HepG2 (cell line): ENCODE measurements around the gene CAPZB. TPM values are rescaled to one million over a fixed set of nuclear protein-coding genes. Genes with fewer than 3 reads are reported as not detected.

ENCODE experiments used
- ATAC-seq: fragments of 200-7000 bp; cut with Tn5 transposase; 3 replicates; pipeline ENCODE4 v1.9.1; 2020; ENCODE audit warnings: mild to moderate bottlenecking, moderate library complexity
- BruUV-seq: library from RNA; stranded (reverse); fragments of 400-500 nt; replicated peaks from 2 replicates; lab custom pipeline; 2021; lab: Mats Ljungman, UMichigan
- CTCF ChIA-PET: fragments of 300-600 bp; formaldehyde crosslinking; extraction: SDS; loops from one replicate; lab custom pipeline; 2021; ENCODE audit warnings: low total read pairs, inconsistent platforms, low intra/inter-chr PET ratio; lab: Yijun Ruan, JAX
- POLR2A ChIA-PET: fragments of 350-600 bp; sonication (Branson Sonifier 250); formaldehyde crosslinking; loops from one replicate; lab custom pipeline; 2020; ENCODE audit warnings: antibody characterized with exemption, inconsistent platforms; lab: Yijun Ruan, JAX
- DNase-seq: peaks from one replicate; pipeline ENCODE4 v3.0.0-alpha.2; 2015; ENCODE audit warnings: low spot score
- FAIRE-seq: peaks from 3 replicates; lab custom pipeline; 2011; peaks lifted over from hg19 to GRCh38; lab: Jason Lieb, UNC
- H2AFZ ChIP-seq: one replicate; pipeline ENCODE4 v1.6.1; 2011; ENCODE audit warnings: low read length, inconsistent platforms
- H3K27ac ChIP-seq: fragments of 300-600 bp; 3 replicates; pipeline ENCODE4 v1.8.0; 2011; ENCODE audit warnings: mixed run types, mild to moderate bottlenecking, mixed read lengths, low read length, inconsistent platforms; ENCODE audit not compliant: insufficient read depth; ENCODE audit errors: extremely low read length
- H3K27me3 ChIP-seq, 2 experiments: fragments of 200-600 bp in 1 of 2; 2 replicates in 1 of 2; 3 replicates in 1 of 2; pipeline versions ENCODE4 v1.6.0 to v1.8.0; 2011; ENCODE audit warnings: low read length in 2 of 2, mild to moderate bottlenecking in 2 of 2, moderate library complexity in 2 of 2, inconsistent platforms in 1 of 2; ENCODE audit not compliant: insufficient read depth in 2 of 2, control insufficient read depth in 1 of 2
- H3K36me3 ChIP-seq, 2 experiments: fragments of 200-600 bp in 1 of 2; replicated peaks in 1 of 2; 2 replicates in 1 of 2; 3 replicates in 1 of 2; pipeline versions ENCODE4 v1.5.1 to v1.8.0; 2011; ENCODE audit warnings: low read length in 2 of 2, inconsistent platforms in 1 of 2; ENCODE audit not compliant: insufficient read depth in 2 of 2, control insufficient read depth in 1 of 2
- H3K4me1 ChIP-seq: 2 replicates; pipeline ENCODE4 v1.5.1; 2012; ENCODE audit warnings: low read length, inconsistent platforms; ENCODE audit not compliant: insufficient read depth
- H3K4me2 ChIP-seq: 2 replicates; pipeline ENCODE4 v1.6.0; 2011; ENCODE audit warnings: low read depth, low read length, inconsistent platforms
- H3K4me3 ChIP-seq, 3 experiments: fragments of 200-600 bp in 1 of 3; sonication (generic), shearing (Covaris generic) in 1 of 3; replicated peaks in 1 of 3; 2 replicates each; pipeline ENCODE4 v1.5.1; 2011 to 2016; ENCODE audit warnings: low read length in 3 of 3, inconsistent platforms in 2 of 3, low read depth in 2 of 3, mild to moderate bottlenecking in 2 of 3, control low read depth in 1 of 3, mixed read lengths in 1 of 3; ENCODE audit not compliant: insufficient read depth in 1 of 3
- H3K79me2 ChIP-seq: one replicate; pipeline ENCODE4 v1.6.1; 2011; ENCODE audit warnings: low read length, inconsistent platforms; ENCODE audit not compliant: insufficient read depth
- H3K9ac ChIP-seq: 2 replicates; pipeline ENCODE4 v1.6.0; 2011; ENCODE audit warnings: mild to moderate bottlenecking, low read depth, low read length, inconsistent platforms; ENCODE audit not compliant: insufficient read depth
- H3K9me3 ChIP-seq: 2 replicates; pipeline ENCODE4 v1.5.1; 2012; ENCODE audit warnings: mild to moderate bottlenecking, low read length
- H4K20me1 ChIP-seq: 2 replicates; pipeline ENCODE4 v1.6.0; 2011; ENCODE audit warnings: inconsistent platforms, mild to moderate bottlenecking, low read length, moderate library complexity; ENCODE audit not compliant: insufficient read depth
- ARID5B ChIP-seq: IDR thresholded peaks from 2 replicates; pipeline ENCODE4 v1.4.0; 2020; ENCODE audit warnings: mild to moderate bottlenecking, missing genetic modification reagents
- BCL6 ChIP-seq: IDR thresholded peaks from 2 replicates; pipeline ENCODE4 v1.6.1; 2016; ENCODE audit warnings: missing genetic modification reagents, missing compliant biosample characterization
- FOSL2 ChIP-seq: sonication (generic); formaldehyde crosslinking; IDR thresholded peaks from 2 replicates; pipeline ENCODE4 v1.4.0; 2020; ENCODE audit warnings: missing genetic modification reagents
- FOXA1 ChIP-seq, 2 experiments: fragments of 450-650 bp in 1 of 2; sonication (generic) in 1 of 2; formaldehyde crosslinking in 1 of 2; IDR thresholded peaks; 2 replicates each; pipeline versions ENCODE4 v1.4.0 to v1.6.1; 2016 to 2020; ENCODE audit warnings: missing genetic modification reagents in 1 of 2
- GLI4 ChIP-seq: sonication (generic); formaldehyde crosslinking; IDR thresholded peaks from 2 replicates; pipeline ENCODE4 v1.5.1; 2020; ENCODE audit warnings: missing genetic modification reagents, mild to moderate bottlenecking, moderate library complexity, borderline replicate concordance
- HCFC1 ChIP-seq: fragments of 150-350 bp; IDR thresholded peaks from 2 replicates; pipeline ENCODE4 v1.6.1; 2014; ENCODE audit warnings: low read depth, low read length
- MATR3 ChIP-seq: sonication (generic); formaldehyde crosslinking; IDR thresholded peaks from 2 replicates; pipeline ENCODE4 v1.4.0; 2020; ENCODE audit warnings: missing genetic modification reagents
- MAX ChIP-seq: IDR thresholded peaks from 2 replicates; pipeline ENCODE4 v1.6.1; 2012; ENCODE audit warnings: inconsistent platforms
- MIXL1 ChIP-seq: IDR thresholded peaks from 2 replicates; pipeline ENCODE4 v1.6.1; 2016
- MXD1 ChIP-seq: sonication (generic); formaldehyde crosslinking; IDR thresholded peaks from 2 replicates; pipeline ENCODE4 v1.4.0; 2020; ENCODE audit warnings: mild to moderate bottlenecking, missing genetic modification reagents
- NCOA2 ChIP-seq: sonication (generic); formaldehyde crosslinking; IDR thresholded peaks from 2 replicates; pipeline ENCODE4 v1.8.0; 2022; ENCODE audit warnings: inconsistent platforms
- PRMT3 ChIP-seq: sonication (generic); formaldehyde crosslinking; IDR thresholded peaks from 2 replicates; pipeline ENCODE4 v1.8.1; 2022; ENCODE audit warnings: low read depth, mild to moderate bottlenecking, moderate library complexity, missing genetic modification reagents, borderline replicate concordance
- SOX5 ChIP-seq: IDR thresholded peaks from 2 replicates; pipeline ENCODE4 v1.6.1; 2016; ENCODE audit warnings: borderline replicate concordance
- TFE3 ChIP-seq: IDR thresholded peaks from 2 replicates; pipeline ENCODE4 v1.6.1; 2016
- TP53 ChIP-seq: sonication (generic); formaldehyde crosslinking; conservative IDR thresholded peaks from 2 replicates; pipeline ENCODE4 v1.4.0; 2020; ENCODE audit warnings: missing genetic modification reagents
- TRIM24 ChIP-seq: sonication (generic); formaldehyde crosslinking; IDR thresholded peaks from 2 replicates; pipeline ENCODE4 v1.8.0; 2022; ENCODE audit warnings: mild to moderate bottlenecking, missing genetic modification reagents
- U2AF2 ChIP-seq: fragments of 200-400 bp; formaldehyde crosslinking; IDR thresholded peaks from 2 replicates; pipeline ENCODE4 v1.6.1; 2017; ENCODE audit warnings: low read depth, mild to moderate bottlenecking, low read length
- ZFP36L2 ChIP-seq: sonication (generic); formaldehyde crosslinking; IDR thresholded peaks from 2 replicates; pipeline ENCODE4 v1.4.0; 2020; ENCODE audit warnings: missing genetic modification reagents
- ZFY ChIP-seq: sonication (generic); formaldehyde crosslinking; IDR thresholded peaks from 2 replicates; pipeline ENCODE4 v1.4.0; 2020; ENCODE audit warnings: missing genetic modification reagents
- WGBS: methylation state at CpG from one replicate; pipeline ENCODE4 v1.1.6; 2017; ENCODE audit warnings: low lambda C conversion rate; 5-methylcytosine and 5-hydroxymethylcytosine counted together
- in situ Hi-C: cut with HindIII; loops from 2 replicates; pipeline ENCODE4 v1.10.0; 2017; ENCODE audit warnings: low pct_unique_long_range_greater_than_20kb; ENCODE audit not compliant: extremely low pct_ligation_motif_present
- intact Hi-C: fragments of 100-400 bp; cut with micrococcal nuclease; formaldehyde crosslinking; loops from one replicate; pipeline ENCODE4 v1.10.0; 2022; ENCODE audit not compliant: unreplicated experiment
- polyA plus RNA-seq, 8 experiments: library from polyadenylated mRNA; depleted of rRNA in 3 of 8; stranded (reverse) in 7 of 8; unstranded in 1 of 8; fragments of >200 nt; fragmentation: Illumina TruSeq in 4 of 8; extraction: Trizol in 4 of 8; gene quantifications; 2 replicates each; pipeline versions ENCODE4 v1.2.1 to v1.2.3, GENCODE V29; 2011 to 2016; ENCODE audit warnings: low read depth in 4 of 8, missing spikeins in 1 of 8, mixed read lengths in 1 of 8; ENCODE audit not compliant: insufficient read depth in 1 of 8
- total RNA-seq, 5 experiments: library from RNA; depleted of rRNA; stranded (reverse); fragments of >200 nt; fragmentation: Illumina TruSeq; extraction: Trizol; gene quantifications; 2 replicates each; pipeline ENCODE4 v1.2.3, GENCODE V29; 2016; ENCODE audit warnings: low read depth in 1 of 5

The CAPZB gene
- total and polyA plus RNA-seq, 2 of the 13 experiments (the other 11 are each of a cell fraction or from before 2014, with no cell fraction given), result 58.9 to 76.9 TPM

GRCh38 chr1:19427087-19427781, 58.1 kb downstream of the CAPZB start:
- POLR2A ChIA-PET, result no interaction called here
- Histone ChIP-seq H2AFZ (no peak overlapping the region), H3K9me3 (no peaks in the 10 kb centered on the region), H3K27ac (peak overlapping the region; percentile 63), H3K4me1 (peaks cover 87% of the 10 kb centered on the region), H3K79me2 (peaks cover 89% of the 10 kb centered on the region), H3K36me3 (no peaks in the 10 kb centered on the region), H3K9ac (peak overlapping the region; percentile 34), H3K27me3 (no peaks in the 10 kb centered on the region), H3K4me3 (no peak overlapping the region), H3K4me2 (peak overlapping the region; percentile 39), H4K20me1 (peaks cover 18% of the 10 kb centered on the region)
- FAIRE-seq, result no peak
- intact Hi-C loops, result loop anchor here (2.0 to 5.0 kb wide), 2 partner anchors 42 to 60 kb away; partner anchors contain the start of gene CAPZB
- peak; percentile 85 for DNase-seq
- peak; percentile 12; the same call in 2 of the 3 replicates for ATAC-seq
- BruUV-seq, result no TSS peak
- CTCF ChIA-PET, result no interaction called here
- 31% methylated on average over 14 of the region's 14 CpGs for WGBS
- in situ Hi-C loops, result no loop called here
- TF ChIP-seq MIXL1 (CRISPR knock-in tag), result 0 out of 2 replicates have a peak, but pooled peaks have one; percentile 10
- no peak for TF ChIP-seq TP53 (CRISPR knock-in tag)
- no peak for TF ChIP-seq GLI4
- TF ChIP-seq ZFP36L2, result no peak
- no peak for TF ChIP-seq HCFC1
- TF ChIP-seq NCOA2 (CRISPR knock-in tag), result peak; percentile 81
- 0 out of 2 replicates have a peak, but pooled peaks have one; percentile 17 for TF ChIP-seq FOSL2 (CRISPR knock-in tag)
- TF ChIP-seq MATR3 (CRISPR knock-in tag), result no peak
- TF ChIP-seq SOX5 (CRISPR knock-in tag), result peak; percentile 27; the same call in 1 of the 2 replicates
- TF ChIP-seq FOXA1 (IDR thresholded peaks at IDR 0.05), result no peak
- TF ChIP-seq FOXA1 (CRISPR knock-in tag; IDR thresholded peaks at IDR 0.05), result peak; percentile 57
- no peak for TF ChIP-seq MXD1 (CRISPR knock-in tag)
- TF ChIP-seq PRMT3, result no peak
- TF ChIP-seq MAX, result peak; percentile 41; the same call in 1 of the 2 replicates
- TF ChIP-seq ARID5B (CRISPR knock-in tag), result peak; percentile 80
- no peak for TF ChIP-seq TRIM24 (CRISPR knock-in tag)
- TF ChIP-seq TFE3 (CRISPR knock-in tag), result no peak
- peak; percentile 98 for TF ChIP-seq BCL6
- TF ChIP-seq ZFY (CRISPR knock-in tag), result 0 out of 2 replicates have a peak, but pooled peaks have one; percentile 29
- no peak for TF ChIP-seq U2AF2
